ENCODE measurements around the gene WDR43.
"Not testable (repeated sequence)": the region's sequence is repeated elsewhere in the genome, so short reads cannot be mapped to it uniquely, and the experiment has no call there.

Gene WDR43

DNA sequence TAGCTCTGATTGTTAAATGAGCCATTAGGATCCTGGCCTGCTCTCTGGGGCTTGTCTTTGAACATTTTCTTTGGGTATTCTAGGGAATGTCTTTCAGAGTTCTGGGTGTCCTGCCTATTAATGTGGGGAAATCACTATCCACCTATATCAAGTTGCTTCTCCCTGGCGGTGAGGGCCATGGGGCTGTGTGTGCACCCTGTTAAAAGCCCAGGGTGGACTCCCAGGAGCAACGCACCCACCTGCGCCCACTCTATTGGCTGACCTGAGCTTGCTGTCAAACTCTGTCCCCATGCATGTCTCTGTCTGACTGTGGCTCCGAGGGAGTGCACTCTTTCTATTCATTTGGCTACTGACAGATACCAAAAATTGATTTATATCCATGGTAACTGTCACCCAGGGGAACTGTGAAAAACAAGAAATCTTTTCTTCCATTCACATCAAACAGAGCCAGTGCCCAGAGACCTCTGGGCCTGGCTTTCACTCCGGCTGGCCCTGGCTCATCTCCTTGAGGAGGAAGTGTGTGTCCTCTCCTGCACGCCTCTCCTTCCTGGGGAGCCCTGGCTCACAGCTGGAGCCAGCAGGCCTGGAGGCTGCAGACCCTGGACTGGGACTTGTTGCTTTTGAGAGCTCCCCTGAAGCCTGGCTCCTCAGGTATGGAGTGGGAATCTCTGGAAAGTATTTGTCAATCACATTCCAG, 76.1 kb downstream of the WDR43 start:
- DNase-seq, result no peak

DNA sequence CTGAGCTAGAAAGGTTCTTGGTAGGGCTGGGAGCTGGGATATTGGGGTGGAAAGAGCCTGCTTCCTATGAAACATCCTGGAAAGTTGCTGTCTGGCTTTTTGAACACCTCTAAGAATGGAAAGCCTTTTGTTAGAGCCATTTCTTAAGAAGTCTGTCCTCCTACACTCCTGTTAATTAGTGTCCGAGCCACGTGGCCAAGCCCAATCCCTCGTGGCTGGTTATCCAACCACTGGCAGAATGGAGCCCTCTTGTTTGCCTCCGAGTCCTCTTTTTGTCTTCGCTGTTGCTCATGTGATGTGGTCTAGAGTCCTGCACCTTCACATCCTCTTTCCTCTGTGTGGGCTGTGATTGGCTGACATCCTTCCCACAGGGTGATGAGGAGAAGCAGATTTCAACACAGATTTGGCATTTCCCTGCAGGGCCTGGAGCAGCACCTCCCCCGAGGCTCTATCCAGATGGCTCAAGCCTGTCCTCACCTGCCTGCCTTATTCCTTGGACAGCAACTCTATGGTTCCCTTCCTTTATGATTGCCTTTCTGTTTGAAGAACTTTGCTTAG, 78.4 kb downstream of the WDR43 start:
- DNase-seq, result no peak

DNA sequence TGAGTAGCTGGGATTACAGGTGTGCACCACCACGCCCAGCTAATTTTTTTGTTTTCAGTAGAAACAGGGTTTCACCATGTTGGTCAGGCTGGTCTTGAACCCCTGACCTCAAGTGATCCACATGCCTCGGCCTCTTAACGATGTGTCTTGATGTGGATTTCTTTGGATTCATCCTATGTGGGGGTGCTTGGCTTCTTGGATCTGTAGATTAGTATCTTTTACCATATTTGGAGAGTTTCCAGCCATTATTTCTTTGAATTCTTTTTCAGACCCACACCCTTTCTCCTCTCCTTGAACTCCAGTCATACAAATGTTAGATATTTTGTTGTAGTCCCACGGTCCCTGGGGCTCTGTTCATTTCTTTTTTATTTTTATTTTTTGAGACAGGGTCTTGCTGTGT, 79.8 kb downstream of the WDR43 start:
- DNase-seq, result no peak

DNA sequence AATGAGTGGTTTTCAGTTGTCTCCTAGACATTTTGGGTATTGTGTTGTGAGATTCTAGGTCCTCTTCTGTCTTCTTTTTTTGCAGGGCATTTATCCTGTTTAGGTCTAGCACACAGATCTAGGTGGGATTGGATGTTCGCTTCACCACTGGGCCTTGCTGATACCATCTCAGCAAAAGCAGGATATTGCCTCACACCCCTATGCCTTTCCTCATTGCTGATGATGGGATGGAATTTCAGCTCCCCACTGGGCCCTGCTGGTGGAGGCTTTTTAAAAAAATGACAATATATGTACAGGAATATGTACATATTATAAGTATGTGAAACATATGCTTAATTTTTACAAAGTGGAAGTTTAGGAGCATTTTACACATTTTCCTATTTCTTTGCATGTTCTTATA, 81.2 kb downstream of the WDR43 start:
- peak; percentile 22 for DNase-seq

DNA sequence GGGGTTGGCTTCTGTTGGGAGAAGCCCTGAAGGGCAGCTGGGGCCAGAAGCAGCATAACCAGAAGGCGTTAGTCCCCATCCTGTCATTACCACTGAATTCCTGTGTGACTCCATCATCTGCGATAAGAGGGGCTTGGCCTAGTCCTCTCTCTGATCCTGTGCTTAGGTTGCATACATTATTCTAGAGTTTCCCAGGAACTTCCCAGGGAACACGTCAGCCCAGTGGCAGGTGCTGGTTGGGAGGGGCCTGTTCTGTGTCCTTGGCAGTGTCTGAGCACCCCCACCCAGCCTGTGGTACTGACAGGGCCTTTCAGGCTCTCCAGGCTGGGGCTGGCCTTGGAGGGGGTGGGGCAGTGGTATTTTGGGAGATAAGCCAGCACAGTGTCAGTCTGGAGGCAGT, 82.1 kb downstream of the WDR43 start:
- DNase-seq, result peak; percentile 91

DNA sequence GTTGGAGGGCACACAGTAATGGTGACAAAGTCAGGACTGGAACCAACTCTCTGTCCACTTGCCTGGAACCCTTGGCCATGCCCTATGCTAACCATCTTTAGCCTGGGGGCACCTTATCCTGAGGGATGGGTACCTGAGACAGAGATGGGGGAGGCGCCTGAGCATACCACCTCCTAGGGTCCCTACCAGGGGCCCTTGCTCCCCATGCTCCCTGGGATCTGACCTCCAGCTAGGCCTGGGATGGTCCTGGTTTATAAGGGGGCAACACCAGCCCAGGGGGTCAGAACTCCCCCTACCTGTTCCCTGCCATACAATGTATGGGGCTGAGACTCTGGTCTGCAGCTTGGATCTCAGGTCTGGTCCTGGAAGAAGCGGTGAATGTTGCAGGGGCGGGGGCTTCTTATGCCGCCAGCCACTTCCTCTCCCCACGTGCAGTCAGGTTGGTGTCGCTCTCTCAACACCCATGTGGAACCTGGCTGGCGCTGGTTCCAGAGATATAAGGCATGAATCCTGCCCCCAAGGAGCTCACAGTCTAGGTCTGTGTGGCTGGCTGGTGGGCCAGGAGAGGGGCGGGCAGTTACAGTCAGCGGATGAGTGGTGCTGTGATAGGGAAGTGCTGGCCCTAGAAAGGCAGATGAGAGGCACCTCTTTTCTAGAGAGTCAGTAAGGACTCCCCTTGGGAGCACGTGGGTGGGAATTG, 82.9 kb downstream of the WDR43 start:
- no peak for DNase-seq

DNA sequence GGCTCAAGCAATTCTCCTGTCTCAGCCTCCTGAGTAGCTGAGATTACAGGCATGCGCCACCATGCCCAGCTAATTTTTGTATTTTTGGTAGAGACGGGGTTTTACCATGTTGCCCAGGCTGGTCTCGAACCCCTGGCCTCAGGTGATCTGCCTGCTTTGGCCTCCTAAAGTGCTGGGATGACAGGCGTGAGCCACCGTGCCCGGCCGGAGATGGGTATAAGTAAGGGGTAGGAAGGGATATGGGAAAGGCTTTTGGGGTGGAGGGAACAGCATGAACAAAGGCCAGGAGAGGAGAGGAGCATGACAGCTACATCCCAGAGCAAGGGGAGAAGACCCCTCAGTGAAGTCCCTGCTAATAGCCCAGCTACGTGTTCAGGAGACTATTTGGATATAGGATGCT, 83.5 kb downstream of the WDR43 start:
- not testable (repeated sequence) for DNase-seq

DNA sequence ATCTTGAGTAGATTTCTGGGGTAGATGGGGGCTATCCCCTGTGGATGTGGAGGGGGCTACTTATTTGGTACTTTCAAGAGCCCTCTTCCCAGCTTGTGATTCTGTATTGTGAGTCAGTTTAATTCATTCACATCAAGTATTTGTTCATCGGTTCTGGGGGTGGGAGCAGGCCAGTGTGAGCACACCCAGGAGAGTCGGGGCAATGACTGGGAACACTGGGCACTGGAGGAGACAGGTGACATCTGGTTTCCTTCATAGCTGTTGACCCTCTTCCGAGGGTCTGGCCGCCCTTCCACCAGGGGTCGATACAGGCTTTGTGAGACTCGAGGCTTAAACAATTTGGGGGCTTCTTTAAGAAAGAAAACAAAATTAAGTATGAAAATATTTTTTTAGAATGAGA, 84.1 kb downstream of the WDR43 start:
- no peak for DNase-seq

DNA sequence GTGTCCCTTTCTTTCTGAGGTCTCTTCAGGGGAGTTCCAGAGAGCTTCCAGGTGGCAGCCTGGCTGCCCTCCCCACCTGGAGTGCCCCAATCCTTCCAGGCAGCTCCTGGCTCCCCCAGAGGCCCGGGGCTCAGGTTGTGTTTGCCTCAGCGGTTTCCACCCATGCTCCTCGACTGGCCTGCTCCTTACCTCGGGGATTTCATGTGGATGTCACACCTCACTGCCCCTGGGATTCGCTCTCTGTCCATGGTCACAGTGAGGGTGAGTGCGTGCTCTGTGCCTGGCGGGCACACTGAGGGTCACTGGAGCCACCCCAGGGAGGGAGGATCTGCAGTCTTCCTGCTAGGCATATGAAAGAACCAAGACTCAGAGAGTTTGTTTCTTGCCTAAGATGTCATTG, 84.6 kb downstream of the WDR43 start:
- no peak for DNase-seq

DNA sequence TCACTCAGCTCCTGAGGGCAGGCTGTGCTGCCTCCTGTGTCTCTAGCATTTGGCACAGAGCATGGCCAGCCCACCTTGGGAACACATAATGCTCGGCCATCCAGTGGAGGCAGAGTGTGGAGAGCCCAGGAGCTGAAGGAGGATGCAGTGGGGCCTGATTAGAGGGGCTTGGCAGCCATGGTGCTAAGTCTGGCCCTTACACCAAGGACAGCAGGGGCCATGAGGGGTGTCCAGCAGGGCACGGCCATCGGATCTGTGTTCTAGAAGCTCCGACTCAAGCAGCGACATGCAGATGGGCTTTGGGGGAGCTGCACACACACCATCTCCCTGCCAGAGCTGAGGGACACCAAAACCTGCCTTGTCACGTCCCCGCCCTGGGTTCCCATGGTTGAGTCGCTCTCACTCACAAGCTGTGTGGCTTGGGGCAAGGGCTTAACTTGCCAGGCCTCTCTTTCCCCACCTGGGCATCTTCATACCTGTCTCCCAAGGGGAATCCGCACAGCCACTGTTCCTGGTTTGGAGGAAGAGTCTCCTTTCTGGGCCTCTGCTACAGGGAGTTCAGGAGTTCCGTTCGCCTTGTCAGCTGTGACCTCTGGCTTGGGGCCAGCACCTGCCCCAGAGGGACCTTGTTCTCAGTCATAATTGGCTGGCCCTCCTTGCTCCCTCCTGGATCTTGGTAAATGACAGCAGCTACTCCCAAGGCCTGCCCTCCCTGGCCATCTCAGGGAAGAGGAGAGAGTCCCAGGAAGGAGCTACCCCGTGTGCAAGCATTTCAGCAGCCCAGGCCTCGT, 85.3 kb downstream of the WDR43 start:
- no peak for DNase-seq

DNA sequence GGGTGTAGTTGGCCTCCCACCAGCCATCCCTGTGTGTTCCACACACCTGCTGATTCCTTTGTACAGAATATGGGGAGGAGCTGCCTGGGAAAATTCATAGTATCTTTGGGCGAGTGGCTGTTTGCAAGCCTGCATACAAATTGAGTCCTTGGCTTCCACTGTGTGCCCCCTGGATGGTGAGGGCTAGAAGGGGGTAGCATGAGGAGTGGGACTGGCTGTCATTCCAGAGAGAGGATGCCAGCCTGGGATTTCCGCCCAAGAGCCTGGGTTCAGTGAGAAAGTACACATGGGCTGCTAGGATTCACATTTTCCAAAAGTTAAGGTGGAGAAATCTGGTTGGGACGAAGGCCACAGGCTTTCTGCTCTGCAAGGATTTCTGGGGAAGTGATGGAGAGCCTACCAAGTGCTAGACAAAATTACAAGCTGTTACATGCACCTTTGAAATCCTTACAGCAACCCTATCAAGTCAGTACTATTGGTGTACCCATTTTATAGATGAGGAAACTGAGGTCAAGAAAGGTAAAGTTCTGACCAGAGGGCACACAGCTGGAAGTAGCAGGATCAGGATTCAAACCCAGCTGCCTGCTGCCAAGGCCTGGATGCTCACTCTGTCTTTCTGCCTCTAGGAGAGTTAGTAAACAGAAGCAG, 86.0 kb downstream of the WDR43 start:
- no peak for DNase-seq

DNA sequence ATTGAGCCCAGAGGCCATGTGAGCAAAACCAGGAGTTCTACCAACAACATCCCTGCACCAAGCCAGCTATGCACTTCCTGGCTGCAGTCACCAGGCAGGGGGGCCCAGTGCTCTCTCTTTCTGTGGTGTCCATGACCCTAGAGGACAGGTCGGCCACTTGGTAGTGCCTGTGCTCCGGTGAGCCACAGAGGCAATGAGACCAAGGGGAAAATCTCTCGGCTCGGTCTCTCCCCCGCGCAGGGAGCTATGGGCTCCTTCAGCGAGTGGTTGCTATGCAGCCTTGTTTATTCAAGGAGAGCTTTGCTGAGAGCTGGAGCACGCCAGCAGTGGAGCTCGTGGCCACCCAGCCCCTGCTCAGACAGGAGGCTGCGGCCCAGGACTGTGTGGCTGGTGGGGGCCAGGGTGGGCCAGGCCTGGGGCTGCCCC, 86.6 kb downstream of the WDR43 start, which contains the start of gene TOGARAM2:
TSS of gene TOGARAM2 (plus strand) at position 283 of the 426 bp plus-strand sequence. CDS start 13,537 bp downstream, outside the sequence.
- no peak for DNase-seq

DNA sequence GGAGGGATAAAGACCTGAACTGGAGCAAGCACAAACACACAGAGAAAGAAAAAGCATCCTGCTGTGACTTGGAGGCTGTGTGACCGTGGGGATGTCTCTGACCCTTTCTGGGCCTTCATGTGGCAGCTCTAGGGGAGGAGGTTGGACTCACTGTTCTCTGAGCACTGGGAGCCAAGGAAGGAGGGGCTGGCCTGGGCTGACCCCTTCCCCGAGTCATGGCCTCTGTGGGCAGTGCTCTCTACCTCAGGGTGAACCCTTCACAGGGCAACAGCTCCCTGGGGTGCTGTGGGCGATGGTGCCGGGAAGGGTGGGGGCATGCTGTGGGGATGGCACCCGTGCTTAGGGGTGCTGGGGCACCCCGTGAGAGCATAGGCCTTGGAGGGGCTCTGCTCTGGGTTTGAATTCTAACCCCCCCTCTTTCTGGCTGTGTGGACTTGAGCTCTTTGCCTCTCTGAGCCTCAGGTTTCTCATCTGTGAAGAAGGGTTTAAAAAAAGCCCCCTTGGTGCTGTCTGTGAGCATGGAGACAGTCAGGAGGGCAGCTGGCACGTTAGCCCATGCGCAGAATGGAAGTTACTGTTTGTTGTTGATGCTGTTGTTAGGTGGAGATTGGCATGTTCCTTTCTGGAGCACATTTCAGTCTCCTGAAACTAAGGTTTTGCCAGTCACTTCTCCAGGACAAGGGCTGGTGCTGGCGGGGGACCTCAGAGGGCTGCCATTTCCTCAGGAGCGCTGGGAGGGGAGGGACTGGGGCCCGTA, 87.3 kb downstream of the WDR43 start:
- DNase-seq, result no peak

DNA sequence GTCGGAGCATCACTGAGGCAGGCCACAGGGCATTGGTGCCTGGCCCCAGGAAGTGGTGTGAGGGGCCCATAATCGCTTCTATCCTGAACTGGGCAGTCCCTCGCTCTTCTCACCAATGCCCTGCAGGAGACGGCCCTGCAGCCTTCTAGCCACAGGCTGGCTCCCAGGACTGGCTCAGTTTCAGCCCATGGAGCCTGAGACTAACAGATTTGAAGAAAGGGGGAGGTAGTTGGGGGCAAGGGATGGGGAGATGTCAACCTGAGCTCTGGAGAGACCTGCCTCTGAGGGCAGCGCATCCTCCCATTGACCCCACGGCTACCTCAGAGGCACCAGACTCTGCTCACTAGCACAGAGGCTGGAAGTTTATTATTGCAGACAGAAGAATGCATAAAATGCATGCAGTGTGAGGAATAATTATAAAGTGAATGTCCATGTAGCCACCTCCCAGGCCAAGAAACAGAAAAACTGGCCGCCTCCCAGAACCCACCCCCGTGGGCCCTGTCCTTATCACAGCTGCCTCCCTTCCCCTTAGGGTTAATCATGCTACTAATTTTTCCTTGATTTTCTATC, 88.0 kb downstream of the WDR43 start:
- no peak for DNase-seq

DNA sequence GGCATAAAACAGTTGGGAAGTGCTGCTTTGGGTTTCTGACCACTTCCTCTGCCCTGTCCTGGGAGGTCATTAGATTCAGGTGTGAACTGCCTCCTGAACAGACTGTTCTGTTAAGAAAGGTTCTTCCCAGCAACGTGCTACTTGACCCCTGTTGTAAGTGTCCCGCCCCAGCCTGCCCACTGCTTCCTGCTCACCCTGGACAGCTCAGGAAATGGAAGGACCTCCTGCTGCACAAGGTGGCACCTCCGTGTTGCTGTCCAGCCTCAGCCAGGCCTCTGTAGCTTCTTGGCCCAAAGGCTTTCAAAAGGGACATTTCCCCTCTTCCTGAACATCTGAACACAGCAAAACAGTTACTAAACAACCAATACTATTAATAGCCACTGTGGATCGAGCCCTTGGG, 92.0 kb downstream of the WDR43 start:
- DNase-seq, result no peak

DNA sequence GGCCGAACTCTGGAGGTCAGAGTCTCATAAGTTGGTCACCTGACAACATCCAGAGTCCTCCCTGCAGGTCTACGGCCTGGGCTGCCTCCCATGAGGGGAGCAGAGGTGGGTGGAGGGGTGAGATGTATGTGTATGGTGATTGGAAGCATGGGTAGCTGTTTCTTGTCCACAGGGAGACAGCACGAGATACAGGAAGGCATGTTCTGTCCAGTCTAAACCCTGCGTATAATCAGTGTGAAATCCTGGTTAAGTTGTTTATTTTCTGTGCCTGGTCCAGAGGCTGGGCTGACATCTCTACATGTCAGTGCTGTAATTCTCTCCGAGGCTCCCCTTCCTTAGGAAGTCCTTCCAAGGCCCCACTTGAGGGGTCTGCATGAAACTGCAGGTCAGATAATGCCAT, 95.5 kb downstream of the WDR43 start:
- no peak for DNase-seq

DNA sequence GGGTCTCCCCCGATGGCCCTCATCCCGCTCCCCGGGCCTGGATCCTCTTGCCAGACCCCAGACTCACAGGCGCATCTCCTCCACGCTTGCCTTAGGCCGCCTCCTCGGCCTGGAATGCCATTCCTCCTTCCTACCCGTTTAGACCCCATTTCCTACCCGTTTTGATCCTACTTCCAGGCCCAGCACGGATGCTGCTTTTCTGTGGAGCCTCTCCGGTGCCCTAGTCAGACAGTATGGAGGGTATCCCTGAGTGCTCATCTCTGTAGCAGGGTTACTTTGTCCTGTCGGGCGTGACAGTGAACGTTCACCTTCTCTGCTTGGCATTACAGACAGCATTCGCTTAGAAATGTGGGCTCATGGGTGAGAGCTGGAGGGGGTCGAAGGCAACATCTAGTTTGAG, 96.0 kb downstream of the WDR43 start:
- DNase-seq, result no peak

DNA sequence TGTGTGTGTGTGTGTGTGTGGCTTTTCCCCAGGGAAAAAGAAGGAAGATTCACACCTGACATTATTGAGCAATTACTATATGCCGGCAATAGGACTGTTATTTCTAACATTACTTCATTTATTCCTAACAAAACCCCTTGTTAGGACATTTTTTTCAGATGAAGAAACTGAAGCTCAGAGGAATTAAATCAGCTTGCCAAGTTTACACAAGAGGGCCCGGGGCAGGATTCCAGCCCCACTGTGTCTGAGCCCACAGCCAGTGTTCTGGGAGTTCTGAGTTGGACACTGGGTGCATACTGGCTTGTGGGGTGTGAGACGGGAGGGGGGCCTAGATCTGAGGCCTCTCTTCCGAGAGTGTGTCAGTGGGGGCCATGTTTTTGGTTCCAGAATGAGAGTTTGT, 96.6 kb downstream of the WDR43 start:
- peak; percentile 15 for DNase-seq

DNA sequence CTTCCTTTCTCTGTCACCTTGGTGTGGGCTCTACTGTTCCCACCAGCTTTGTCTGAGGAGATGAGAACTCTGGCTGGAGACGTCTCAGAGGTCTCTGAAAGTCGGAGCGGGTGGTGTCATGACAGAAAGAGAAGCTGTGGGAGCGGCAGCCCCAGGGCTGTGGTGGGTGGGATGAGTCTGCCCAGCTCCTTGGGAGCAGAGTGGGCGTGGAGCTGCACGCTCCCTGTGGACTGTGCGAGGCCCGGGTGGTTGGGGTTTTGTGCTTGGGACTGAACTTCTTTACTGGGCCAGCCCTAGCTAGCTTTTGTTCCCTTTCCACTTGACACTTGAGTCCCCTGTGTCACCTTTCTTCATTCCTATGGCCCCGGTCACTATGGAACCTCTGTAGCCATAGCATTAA, 97.0 kb downstream of the WDR43 start:
- no peak for DNase-seq

DNA sequence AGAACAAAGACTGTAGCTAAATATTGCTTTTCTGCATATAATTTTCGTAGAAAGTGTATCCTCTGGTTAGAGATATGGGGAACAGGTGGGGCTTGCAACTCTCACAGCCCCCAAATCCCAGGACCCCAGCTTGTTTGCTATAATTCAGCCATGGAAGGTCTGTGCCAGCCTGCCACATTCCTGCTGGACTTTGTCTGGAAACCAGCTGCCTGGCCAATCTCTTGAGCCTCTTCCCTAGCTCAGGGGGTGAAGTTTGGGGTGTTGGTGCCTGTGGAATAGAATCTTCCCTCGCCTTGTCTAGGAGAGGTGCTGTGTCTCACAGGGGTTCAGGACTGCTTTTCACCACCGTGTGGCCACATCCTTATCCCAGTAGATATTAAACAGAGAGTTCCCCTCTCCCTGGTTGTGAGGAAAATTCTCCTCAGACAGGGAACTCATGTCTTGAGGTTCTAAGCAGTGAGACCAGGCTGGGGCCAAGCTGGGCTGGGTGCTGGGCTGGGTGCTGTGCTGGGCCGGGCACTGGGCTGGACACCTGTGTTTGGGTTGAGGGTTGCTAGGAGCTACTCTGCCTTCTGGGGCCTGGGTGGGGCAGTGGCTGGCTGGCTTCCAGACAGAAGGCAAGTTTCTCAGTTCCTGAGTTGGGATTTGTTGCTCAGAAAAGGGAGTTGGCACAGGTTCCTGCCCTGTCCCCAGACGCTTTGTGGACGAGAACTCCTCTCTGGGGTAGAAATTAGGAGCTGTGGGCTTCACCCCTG, 98.9 kb downstream of the WDR43 start:
- no peak for DNase-seq

DNA sequence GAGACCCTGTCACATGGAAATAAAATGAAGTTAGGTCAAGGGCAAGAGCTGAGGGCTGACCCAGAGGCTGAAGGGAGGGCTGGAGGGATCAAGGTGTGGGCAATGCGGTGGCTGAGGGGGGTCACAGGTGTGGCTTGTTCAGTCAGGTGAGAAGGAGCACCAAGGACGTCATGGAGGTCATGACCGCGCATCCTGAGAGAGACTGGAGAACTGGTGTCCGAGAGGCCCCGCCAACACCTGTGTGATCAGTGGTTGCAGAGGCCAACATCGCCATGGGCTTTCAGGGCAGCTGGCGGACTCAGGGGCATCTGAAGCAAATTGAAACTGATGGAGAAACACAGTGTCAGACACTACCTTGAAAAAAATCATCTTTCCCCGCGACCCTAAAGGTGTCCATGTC, 99.6 kb downstream of the WDR43 start:
- no peak for DNase-seq

All from EL (cell line).